A673 (cell line): ENCODE data around the gene CADPS2.

Source experiments
- EZH2 ChIP-seq: fragments of 200-600 bp; sonication (generic); IDR thresholded peaks from 2 replicates; pipeline ENCODE4 v1.6.1; 2017; ENCODE audit warnings: borderline replicate concordance, low read depth, mild to moderate bottlenecking, mixed read lengths, antibody characterized with exemption, low read length; ENCODE audit not compliant: poor library complexity, severe bottlenecking
- TF ChIP-seq, protein P1 (sequence below): fragments of 300-800, 200-600 bp; sonication (generic); conservative IDR thresholded peaks from 2 replicates; pipeline ENCODE4 v1.5.1; 2017; ENCODE audit warnings: low read depth, mild to moderate bottlenecking, antibody characterized with exemption, low read length, moderate library complexity, mixed read lengths

DNA sequence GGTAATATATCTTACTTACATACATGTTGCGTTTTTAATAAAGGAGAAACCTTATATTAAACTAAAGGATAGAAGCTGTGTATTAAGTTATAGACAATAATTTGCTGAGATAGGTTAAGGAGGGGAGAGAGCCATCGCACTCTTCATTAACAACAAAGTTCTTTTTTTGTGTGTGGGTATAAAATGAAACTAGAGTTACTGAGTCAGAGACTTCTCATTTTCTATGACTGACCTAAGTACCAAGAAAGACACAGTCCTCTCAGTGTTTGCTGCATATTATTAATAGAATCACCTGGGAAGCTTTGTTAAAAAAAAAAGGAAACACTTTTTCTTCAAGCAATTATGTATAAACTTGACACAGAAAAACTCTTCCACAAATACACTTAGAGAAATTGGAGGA lies 613.1 kb downstream of the CADPS2 start:
- TF ChIP-seq, protein P1, sequence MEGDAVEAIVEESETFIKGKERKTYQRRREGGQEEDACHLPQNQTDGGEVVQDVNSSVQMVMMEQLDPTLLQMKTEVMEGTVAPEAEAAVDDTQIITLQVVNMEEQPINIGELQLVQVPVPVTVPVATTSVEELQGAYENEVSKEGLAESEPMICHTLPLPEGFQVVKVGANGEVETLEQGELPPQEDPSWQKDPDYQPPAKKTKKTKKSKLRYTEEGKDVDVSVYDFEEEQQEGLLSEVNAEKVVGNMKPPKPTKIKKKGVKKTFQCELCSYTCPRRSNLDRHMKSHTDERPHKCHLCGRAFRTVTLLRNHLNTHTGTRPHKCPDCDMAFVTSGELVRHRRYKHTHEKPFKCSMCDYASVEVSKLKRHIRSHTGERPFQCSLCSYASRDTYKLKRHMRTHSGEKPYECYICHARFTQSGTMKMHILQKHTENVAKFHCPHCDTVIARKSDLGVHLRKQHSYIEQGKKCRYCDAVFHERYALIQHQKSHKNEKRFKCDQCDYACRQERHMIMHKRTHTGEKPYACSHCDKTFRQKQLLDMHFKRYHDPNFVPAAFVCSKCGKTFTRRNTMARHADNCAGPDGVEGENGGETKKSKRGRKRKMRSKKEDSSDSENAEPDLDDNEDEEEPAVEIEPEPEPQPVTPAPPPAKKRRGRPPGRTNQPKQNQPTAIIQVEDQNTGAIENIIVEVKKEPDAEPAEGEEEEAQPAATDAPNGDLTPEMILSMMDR: no peak
- TF ChIP-seq EZH2: no peak
